ENCODE results near the gene RNF217.
A peak's percentile ranks its signal among the peaks of the same experiment; 100 is the strongest.

Gene RNF217

GRCh38 chr6:125014661-125014957 is 52.4 kb downstream of the RNF217 start:
- Histone ChIP-seq H3K36me3 (ENCODE audit: insufficient read depth, low read length) (peaks cover 8% of the 10 kb centered on the region), H3K79me2 (ENCODE audit: control insufficient read depth, insufficient read depth, low read length, unreplicated experiment) (peaks cover 33% of the 10 kb centered on the region), H2AFZ (ENCODE audit: low read length, unreplicated experiment) (no peak overlapping the region), H3K4me1 (ENCODE audit: control insufficient read depth, insufficient read depth, low read length, unreplicated experiment) (peaks cover 39% of the 10 kb centered on the region), H3K27me3 (ENCODE audit: insufficient read depth, low read length) (no peaks in the 10 kb centered on the region), H3K4me3 (ENCODE audit: low read depth, low read length) (no peak overlapping the region), H3K27ac (ENCODE audit: low read depth, low read length) (peak overlapping the region; percentile 72)

- peaks cover 31% of the 10 kb centered on the region for H3K79me2 ChIP-seq (ENCODE audit: control insufficient read depth, insufficient read depth, low read length, unreplicated experiment)
- H3K27ac ChIP-seq (ENCODE audit: low read depth, low read length), result peak overlapping the region; percentile 72
These were observed 52.9 kb downstream of the RNF217 start for GRCh38 chr6:125015152-125015551.

GRCh38 chr6:125018136-125018535 is 55.9 kb downstream of the RNF217 start:
- Histone ChIP-seq H3K27me3 (ENCODE audit: insufficient read depth, low read length) (no peaks in the 10 kb centered on the region), H3K36me3 (ENCODE audit: insufficient read depth, low read length) (peaks cover 3% of the 10 kb centered on the region; the same call in 1 of the 2 replicates), H2AFZ (ENCODE audit: low read length, unreplicated experiment) (no peak overlapping the region), H3K27ac (ENCODE audit: low read depth, low read length) (no peak overlapping the region), H3K4me1 (ENCODE audit: control insufficient read depth, insufficient read depth, low read length, unreplicated experiment) (peaks cover 32% of the 10 kb centered on the region), H3K79me2 (ENCODE audit: control insufficient read depth, insufficient read depth, low read length, unreplicated experiment) (peaks cover 24% of the 10 kb centered on the region), H3K4me3 (ENCODE audit: low read depth, low read length) (no peak overlapping the region)

More at GRCh38 chr6:125015152-125015551, 52.9 kb downstream of the RNF217 start:
- Histone ChIP-seq H3K27me3 (ENCODE audit: insufficient read depth, low read length) (no peaks in the 10 kb centered on the region), H3K4me1 (ENCODE audit: control insufficient read depth, insufficient read depth, low read length, unreplicated experiment) (peaks cover 34% of the 10 kb centered on the region), H3K4me3 (ENCODE audit: low read depth, low read length) (no peak overlapping the region), H3K36me3 (ENCODE audit: insufficient read depth, low read length) (peaks cover 8% of the 10 kb centered on the region), H2AFZ (ENCODE audit: low read length, unreplicated experiment) (no peak overlapping the region)

DNA sequence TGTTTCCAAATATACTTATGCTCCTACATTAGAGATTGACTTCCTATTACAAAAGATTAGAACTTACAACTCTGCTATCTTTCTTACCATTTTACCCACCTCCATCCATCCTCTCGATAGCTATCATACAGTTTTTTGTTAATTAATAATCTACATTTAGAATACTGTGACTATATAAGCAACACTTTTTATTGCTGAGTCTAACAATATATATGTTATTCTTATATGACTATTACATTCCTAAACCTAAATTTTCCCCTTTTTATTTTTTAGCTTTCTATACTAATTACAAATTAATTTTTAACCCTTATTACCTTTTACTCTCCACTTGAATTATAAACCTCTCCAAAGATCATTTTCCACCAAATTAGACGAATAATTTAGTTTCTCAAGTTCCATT is 57.0 kb downstream of the RNF217 start:
- H3K4me1 ChIP-seq (ENCODE audit: control insufficient read depth, insufficient read depth, low read length, unreplicated experiment), result peaks cover 20% of the 10 kb centered on the region
- H2AFZ ChIP-seq (ENCODE audit: low read length, unreplicated experiment), result no peak overlapping the region
- H3K27ac ChIP-seq (ENCODE audit: low read depth, low read length), result no peak overlapping the region
- peaks cover 31% of the 10 kb centered on the region for H3K79me2 ChIP-seq (ENCODE audit: control insufficient read depth, insufficient read depth, low read length, unreplicated experiment)
- H3K4me3 ChIP-seq (ENCODE audit: low read depth, low read length), result no peak overlapping the region
- H3K27me3 ChIP-seq (ENCODE audit: insufficient read depth, low read length), result no peaks in the 10 kb centered on the region
- peaks cover 3% of the 10 kb centered on the region; the same call in 1 of the 2 replicates for H3K36me3 ChIP-seq (ENCODE audit: insufficient read depth, low read length)

- no peaks in the 10 kb centered on the region for H3K27me3 ChIP-seq (ENCODE audit: insufficient read depth, low read length)
These were observed 57.7 kb downstream of the RNF217 start for GRCh38 chr6:125019918-125020317.

DNA sequence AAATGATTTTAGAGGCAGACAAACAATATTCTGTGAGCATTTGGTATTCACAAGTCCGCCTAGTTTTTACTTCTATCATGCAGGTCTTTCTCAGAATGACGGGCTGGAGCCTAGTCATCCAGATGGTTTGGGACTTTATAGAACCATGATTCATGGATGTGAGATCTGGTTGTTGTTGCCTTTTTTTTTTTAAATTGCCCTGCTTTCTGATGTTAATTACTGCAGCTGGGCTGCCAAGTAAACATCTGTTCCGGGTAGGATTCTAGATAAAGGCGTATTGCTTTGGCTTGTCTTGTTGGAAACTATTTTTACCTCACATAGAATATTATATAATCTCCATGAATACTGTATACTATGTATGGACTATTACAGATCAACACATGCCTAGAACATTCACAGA is 58.1 kb downstream of the RNF217 start:
- peaks cover 23% of the 10 kb centered on the region for H3K79me2 ChIP-seq (ENCODE audit: control insufficient read depth, insufficient read depth, low read length, unreplicated experiment)
- H2AFZ ChIP-seq (ENCODE audit: low read length, unreplicated experiment), result no peak overlapping the region
- peaks cover 3% of the 10 kb centered on the region; the same call in 1 of the 2 replicates for H3K36me3 ChIP-seq (ENCODE audit: insufficient read depth, low read length)
- peaks cover 13% of the 10 kb centered on the region for H3K4me1 ChIP-seq (ENCODE audit: control insufficient read depth, insufficient read depth, low read length, unreplicated experiment)
- no peak overlapping the region for H3K4me3 ChIP-seq (ENCODE audit: low read depth, low read length)
- H3K27ac ChIP-seq (ENCODE audit: low read depth, low read length), result no peak overlapping the region
- no peaks in the 10 kb centered on the region for H3K27me3 ChIP-seq (ENCODE audit: insufficient read depth, low read length)

More at GRCh38 chr6:125019918-125020317, 57.7 kb downstream of the RNF217 start:
- no peak overlapping the region for H3K4me3 ChIP-seq (ENCODE audit: low read depth, low read length)
- H3K36me3 ChIP-seq (ENCODE audit: insufficient read depth, low read length), result peaks cover 3% of the 10 kb centered on the region; the same call in 1 of the 2 replicates
- no peak overlapping the region for H2AFZ ChIP-seq (ENCODE audit: low read length, unreplicated experiment)
- H3K4me1 ChIP-seq (ENCODE audit: control insufficient read depth, insufficient read depth, low read length, unreplicated experiment), result peaks cover 14% of the 10 kb centered on the region
- no peak overlapping the region for H3K27ac ChIP-seq (ENCODE audit: low read depth, low read length)
- peaks cover 28% of the 10 kb centered on the region for H3K79me2 ChIP-seq (ENCODE audit: control insufficient read depth, insufficient read depth, low read length, unreplicated experiment)

- Histone ChIP-seq H2AFZ (ENCODE audit: low read length, unreplicated experiment) (no peak overlapping the region), H3K4me1 (ENCODE audit: control insufficient read depth, insufficient read depth, low read length, unreplicated experiment) (peaks cover 13% of the 10 kb centered on the region), H3K4me3 (ENCODE audit: low read depth, low read length) (no peak overlapping the region), H3K36me3 (ENCODE audit: insufficient read depth, low read length) (peaks cover 3% of the 10 kb centered on the region; the same call in 1 of the 2 replicates), H3K27me3 (ENCODE audit: insufficient read depth, low read length) (no peaks in the 10 kb centered on the region), H3K27ac (ENCODE audit: low read depth, low read length) (no peak overlapping the region), H3K79me2 (ENCODE audit: control insufficient read depth, insufficient read depth, low read length, unreplicated experiment) (peaks cover 25% of the 10 kb centered on the region)
These were observed 60.3 kb downstream of the RNF217 start for GRCh38 chr6:125022391-125022989.

GRCh38 chr6:125025164-125025854 is 63.1 kb downstream of the RNF217 start:
- H3K27ac ChIP-seq (ENCODE audit: low read depth, low read length), result no peak overlapping the region
- H3K4me3 ChIP-seq (ENCODE audit: low read depth, low read length), result no peak overlapping the region
- no peak overlapping the region for H2AFZ ChIP-seq (ENCODE audit: low read length, unreplicated experiment)
- H3K27me3 ChIP-seq (ENCODE audit: insufficient read depth, low read length), result no peaks in the 10 kb centered on the region
- peaks cover 3% of the 10 kb centered on the region; the same call in 1 of the 2 replicates for H3K36me3 ChIP-seq (ENCODE audit: insufficient read depth, low read length)
- peaks cover 16% of the 10 kb centered on the region for H3K79me2 ChIP-seq (ENCODE audit: control insufficient read depth, insufficient read depth, low read length, unreplicated experiment)
- H3K4me1 ChIP-seq (ENCODE audit: control insufficient read depth, insufficient read depth, low read length, unreplicated experiment), result peaks cover 4% of the 10 kb centered on the region

- Histone ChIP-seq H3K79me2 (ENCODE audit: control insufficient read depth, insufficient read depth, low read length, unreplicated experiment) (peaks cover 15% of the 10 kb centered on the region), H3K4me1 (ENCODE audit: control insufficient read depth, insufficient read depth, low read length, unreplicated experiment) (peaks cover 2% of the 10 kb centered on the region), H3K4me3 (ENCODE audit: low read depth, low read length) (no peak overlapping the region), H3K27ac (ENCODE audit: low read depth, low read length) (no peak overlapping the region), H3K36me3 (ENCODE audit: insufficient read depth, low read length) (no peaks in the 10 kb centered on the region; the same call in 1 of the 2 replicates), H2AFZ (ENCODE audit: low read length, unreplicated experiment) (no peak overlapping the region), H3K27me3 (ENCODE audit: insufficient read depth, low read length) (no peaks in the 10 kb centered on the region)
These were observed 65.0 kb downstream of the RNF217 start for GRCh38 chr6:125027287-125027686.

- Histone ChIP-seq H3K4me3 (ENCODE audit: low read depth, low read length) (no peak overlapping the region), H3K36me3 (ENCODE audit: insufficient read depth, low read length) (no peaks in the 10 kb centered on the region; the same call in 1 of the 2 replicates), H3K79me2 (ENCODE audit: control insufficient read depth, insufficient read depth, low read length, unreplicated experiment) (peaks cover 5% of the 10 kb centered on the region), H2AFZ (ENCODE audit: low read length, unreplicated experiment) (no peak overlapping the region), H3K27me3 (ENCODE audit: insufficient read depth, low read length) (no peaks in the 10 kb centered on the region), H3K4me1 (ENCODE audit: control insufficient read depth, insufficient read depth, low read length, unreplicated experiment) (no peaks in the 10 kb centered on the region), H3K27ac (ENCODE audit: low read depth, low read length) (no peak overlapping the region)
These were observed 68.7 kb downstream of the RNF217 start for GRCh38 chr6:125030969-125031368.

DNA sequence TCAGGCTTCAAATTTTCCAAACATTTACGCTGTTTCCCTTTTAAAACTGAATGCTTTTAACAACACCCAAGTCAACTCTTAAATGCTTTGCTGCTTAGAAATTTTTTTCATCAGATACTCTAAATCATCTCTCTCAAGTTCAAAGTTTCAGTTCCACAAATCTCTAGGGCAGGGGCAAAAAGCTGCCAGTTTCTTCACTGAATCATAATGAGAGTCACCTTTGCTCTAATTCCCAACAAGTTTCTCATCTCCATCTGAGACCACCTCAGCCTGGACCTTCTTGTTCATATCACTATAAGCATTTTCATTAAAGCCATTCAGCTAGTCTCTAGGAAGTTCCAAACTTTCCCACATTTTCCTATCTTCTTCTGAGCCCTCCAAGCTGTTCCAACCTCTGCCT is 69.1 kb downstream of the RNF217 start:
- no peaks in the 10 kb centered on the region for H3K4me1 ChIP-seq (ENCODE audit: control insufficient read depth, insufficient read depth, low read length, unreplicated experiment)
- H3K4me3 ChIP-seq (ENCODE audit: low read depth, low read length), result no peak overlapping the region
- no peaks in the 10 kb centered on the region; the same call in 1 of the 2 replicates for H3K36me3 ChIP-seq (ENCODE audit: insufficient read depth, low read length)
- no peaks in the 10 kb centered on the region for H3K27me3 ChIP-seq (ENCODE audit: insufficient read depth, low read length)
- no peak overlapping the region for H3K27ac ChIP-seq (ENCODE audit: low read depth, low read length)
- H2AFZ ChIP-seq (ENCODE audit: low read length, unreplicated experiment), result no peak overlapping the region
- H3K79me2 ChIP-seq (ENCODE audit: control insufficient read depth, insufficient read depth, low read length, unreplicated experiment), result peaks cover 2% of the 10 kb centered on the region
